Fibroblast of skin of right biceps (primary cell): ENCODE measurements around the gene HOXA6.
A peak's percentile ranks its signal among the peaks of the same experiment; 100 is the strongest.

Source experiments
- DNase-seq: peaks from one replicate; pipeline ENCODE4 v3.0.0-alpha.2; 2013

HOXA6 gene

DNA sequence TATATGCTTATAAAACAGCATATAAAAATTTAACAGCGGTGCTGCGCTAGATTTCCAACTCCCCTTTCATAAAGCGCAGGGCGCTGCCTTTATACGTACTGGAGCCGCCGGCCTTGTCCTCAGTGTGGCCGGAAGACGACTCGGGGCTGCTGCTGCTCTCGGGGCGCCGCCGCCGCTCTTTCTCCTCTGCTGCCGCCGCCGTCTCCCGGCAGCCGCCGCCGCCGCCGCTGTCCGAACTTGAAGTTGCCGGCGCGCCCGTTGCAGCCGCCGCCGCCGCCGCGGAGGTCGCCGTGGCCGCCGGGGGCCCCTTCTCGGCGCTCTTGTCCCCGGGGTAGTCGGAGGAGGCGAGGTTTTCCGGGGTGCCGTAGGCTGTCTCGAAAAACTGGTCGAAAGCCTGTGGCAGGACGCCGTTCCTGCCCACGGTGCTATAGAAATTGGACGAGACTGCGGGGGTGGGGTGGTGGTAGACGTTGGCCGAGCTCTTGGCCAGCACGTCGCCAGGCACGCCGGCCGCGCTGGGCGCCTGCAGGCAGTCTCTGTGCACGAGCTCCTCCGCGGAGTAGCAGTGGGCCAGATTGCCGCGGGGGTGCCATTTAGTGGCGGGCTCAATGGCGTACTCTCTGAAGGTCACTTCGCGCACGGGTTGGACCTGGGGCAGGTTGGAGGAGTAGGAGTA lies 36.9 kb upstream of the HOXA6 start:
- DNase-seq, result peak; percentile 58

- DNase-seq, result peak; percentile 51
Observed at GRCh38 chr7:27183682-27184336, 36.2 kb upstream of the HOXA6 start.

DNA sequence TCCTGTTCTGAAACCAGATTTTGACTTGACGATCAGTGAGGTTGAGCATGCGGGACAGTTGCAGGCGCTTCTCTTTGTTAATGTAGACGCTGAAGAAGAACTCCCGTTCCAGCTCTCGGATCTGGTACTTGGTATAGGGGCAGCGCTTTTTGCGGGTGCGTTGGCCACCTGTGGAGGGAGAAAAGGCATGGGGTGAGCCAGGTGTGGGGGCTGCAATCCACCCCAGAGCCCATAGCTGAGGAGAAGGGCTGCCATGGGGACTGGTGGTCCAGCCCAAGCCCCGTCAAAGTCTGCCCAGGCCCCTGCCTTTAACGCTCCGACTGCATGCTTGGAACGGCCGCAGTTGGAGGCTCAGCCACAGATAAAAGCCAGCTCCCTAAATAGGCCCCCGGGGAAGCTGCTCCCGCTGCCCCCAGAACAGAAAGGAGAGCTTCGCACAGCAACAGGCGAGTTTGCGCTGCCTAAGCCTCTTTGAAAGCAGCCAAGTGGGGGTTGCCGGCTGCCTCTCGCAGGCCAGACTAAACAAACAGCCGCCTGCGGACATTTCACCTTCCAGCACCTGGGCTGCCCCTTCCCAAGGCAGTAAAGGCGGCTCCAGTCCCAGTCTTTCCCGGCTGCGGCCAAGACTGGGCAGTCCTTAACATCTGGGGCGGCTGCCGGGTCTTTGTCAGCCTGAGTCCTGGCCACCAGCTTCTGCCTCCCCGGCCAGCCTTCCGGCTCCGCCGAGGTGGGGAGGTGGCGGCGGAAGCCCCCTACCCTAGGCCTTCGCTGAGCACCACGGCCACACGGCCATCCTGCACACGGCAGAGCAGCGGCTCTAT lies 35.5 kb upstream of the HOXA6 start:
- DNase-seq, result no peak

DNA sequence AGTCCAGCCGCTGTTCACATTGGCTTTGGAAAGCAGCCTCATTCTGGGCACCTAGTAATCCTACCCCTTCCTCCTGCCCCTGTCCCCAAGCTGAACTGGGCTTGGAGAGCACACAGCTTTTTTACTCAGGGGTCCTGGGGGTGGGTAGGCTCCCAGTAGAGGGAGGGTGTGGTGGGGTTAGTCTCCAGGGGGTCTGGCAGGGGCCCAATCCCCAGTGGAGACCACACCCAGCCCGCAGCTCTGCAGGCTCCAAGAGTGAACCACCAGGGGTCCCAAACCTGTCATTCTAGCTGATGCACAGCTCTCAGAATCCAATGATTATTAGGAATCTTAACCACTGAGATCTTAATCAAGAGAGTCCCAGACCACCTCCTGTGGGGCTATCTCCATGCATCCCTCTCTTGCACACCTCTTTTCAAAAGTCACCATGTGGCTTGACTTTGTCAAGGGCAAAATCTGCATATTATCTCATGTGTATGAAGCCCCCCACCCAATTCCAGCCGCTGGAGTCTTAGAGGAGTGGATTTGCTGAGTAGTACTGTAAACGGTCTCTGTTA lies 34.8 kb upstream of the HOXA6 start:
- DNase-seq, result no peak

- DNase-seq, result no peak
Observed at GRCh38 chr7:27181795-27182275, 34.3 kb upstream of the HOXA6 start.

DNA sequence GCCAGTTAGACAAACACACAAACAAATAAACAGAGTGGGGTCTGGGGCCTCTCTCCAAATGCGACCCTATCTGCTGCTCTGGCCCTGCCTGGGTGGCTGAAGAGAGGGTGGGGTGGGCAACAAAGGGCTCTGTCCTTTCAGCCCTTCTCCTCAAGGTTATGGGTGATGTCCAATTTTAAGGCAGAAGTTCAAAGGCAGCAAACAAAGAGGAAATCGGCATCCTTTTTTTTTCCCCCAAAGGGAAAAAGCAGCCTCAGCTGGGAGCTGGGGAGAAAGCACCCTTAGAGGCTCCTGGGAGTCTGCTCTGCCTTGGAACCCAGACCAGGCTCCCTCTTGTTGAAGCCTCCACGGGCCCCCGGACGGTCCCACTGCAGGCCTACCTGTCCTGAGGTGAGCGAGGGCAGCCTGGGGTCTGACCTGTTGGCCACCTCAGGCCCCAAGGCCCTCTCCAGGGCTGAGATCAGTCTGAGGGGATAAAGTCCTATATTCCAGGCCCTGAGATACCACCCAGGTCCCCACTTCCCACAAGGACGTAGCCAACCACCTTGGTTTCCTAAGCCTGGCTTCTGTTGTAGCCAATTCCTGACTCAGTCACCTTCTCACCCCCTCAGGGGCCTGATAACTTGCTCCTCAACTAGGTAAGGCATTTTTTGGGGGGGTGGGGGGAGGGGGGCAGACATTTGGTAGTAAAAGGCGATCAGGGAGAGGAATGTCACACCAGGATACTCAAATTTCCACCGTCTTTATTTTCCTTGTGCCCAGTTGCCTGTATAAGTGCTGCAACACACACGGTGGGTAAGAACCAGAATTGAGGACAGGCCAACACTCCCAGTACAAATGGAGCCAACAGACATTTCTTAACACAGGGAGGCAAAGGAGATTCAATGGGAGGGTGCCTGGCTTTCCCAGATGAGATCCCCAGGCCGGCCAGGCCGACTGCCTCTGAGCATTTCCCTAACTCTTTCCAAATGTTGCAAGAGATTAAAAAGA lies 33.2 kb upstream of the HOXA6 start:
- no peak for DNase-seq

DNA sequence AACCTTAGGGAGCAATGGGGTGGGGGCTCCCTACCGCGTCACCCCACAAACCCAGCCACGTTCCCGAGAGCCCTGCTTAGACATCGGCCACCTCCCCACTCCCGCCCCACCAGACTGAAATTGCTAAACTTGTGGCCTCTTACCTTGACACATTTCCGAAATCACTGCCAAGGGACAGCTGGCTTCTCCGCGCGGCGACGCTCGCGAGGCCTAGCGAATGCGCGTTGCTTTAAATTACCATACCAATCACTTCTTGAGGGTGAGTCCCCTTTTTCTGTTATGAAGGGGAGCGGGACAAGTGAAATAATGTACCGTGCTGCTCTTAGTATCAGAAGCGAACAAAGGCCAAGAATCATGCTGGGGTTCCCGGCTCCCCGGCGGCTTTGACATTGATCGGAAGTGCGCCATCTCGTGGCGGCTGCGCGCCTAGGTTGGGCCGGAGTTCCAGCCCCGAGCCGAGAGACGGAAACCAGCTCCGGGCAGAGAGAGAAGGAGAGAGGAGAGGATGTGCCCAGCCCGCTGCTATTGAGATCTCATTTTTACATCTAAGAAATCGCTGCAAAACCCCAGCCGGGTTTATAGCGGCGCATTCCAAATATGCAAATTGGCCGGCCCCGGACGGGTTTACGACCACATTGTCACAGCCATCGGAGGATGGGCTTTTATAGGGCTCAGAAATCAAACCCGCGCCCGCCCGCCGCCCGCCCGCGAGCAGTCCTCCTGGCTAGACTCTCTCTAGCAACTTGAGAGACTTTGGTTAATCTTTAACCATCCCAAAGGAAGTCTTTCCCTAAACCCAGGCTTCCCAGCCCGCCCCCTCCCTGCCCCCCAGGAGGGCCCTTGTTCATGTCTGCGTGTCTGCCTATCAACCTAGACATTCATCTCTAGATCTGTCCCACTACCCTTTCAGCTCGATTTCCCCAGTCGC lies 32.2 kb upstream of the HOXA6 start:
- peak; percentile 80 for DNase-seq

DNA sequence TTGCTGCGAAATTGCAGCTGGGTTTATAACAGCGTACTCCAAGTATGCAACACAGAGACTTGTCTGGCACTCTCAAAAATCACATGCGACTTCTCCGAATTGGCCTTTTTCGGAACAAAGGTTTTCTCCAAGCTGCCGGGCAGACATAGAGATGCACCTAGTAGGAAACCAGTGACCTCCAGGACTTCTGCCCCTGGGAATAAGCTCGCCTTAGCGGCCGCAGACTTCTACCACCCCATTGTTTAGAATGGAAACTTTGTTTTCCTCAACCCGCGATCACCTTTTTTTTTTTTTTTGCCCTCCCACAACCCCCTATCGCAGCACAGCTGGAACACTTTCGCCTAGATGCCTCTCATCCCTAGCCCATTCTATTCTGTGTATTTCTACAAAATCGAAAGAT lies 31.5 kb upstream of the HOXA6 start:
- no peak for DNase-seq

DNA sequence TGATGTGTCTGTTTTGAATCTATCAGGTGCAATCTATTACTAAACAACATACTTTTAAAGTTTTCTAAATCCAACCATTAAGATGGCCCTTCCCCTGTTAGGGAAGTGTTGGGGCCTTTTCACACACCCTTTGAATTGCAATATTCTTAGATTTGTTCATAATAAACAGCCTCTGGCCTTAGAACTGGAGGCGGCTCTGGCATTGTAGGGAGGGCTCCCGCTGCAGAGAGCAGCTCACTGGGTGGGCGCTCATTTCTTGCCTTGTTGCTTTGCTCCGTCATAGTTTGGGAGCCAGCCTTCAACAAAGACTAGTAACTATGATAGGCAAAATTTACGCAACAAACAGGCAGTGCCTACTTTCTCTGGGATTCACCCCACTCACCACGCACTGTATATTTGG lies 30.8 kb upstream of the HOXA6 start:
- DNase-seq, result no peak

DNA sequence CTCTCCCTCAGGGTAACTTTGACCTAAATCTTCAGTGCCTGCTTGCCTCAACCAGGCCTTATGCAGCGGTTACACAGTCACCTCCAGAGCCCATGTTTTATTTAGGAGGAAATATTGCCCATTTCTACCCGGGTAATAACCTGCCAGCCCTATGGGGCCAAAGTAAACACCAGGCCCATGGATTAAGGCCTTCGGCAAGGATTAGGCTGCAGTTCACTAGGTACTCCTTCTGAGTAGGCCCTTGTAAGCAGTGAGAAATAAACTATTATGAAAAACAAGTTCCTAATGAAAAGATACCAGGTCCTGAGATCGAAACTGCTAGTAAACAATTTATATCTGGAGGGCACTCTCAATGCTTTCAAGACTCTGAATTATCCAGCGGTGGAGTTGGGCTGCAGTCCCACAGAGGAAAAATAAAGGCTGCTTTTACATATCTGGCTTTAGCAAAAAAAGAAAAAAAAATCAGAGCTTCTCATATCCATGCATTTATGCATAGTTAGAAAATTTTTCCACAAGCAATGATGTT lies 30.3 kb upstream of the HOXA6 start:
- DNase-seq, result no peak

- no peak for DNase-seq
Observed at GRCh38 chr7:27176962-27177794, 29.6 kb upstream of the HOXA6 start.

DNA sequence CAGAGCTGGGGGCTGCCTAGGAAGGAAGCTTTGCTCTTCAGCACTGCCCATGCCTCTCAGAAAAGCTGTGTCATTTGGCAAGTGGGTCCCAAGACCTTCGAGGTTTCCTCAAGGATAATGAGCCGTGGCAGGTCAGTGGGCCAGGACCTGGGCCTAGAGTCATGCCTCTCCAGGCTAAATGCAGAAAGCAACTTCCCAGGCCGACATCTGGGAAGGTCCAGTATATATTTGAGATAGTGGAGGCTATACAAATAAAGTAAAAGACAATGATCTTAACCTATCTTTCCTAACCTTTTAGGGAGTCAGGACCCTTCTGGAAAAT lies 28.9 kb upstream of the HOXA6 start:
- DNase-seq, result no peak

DNA sequence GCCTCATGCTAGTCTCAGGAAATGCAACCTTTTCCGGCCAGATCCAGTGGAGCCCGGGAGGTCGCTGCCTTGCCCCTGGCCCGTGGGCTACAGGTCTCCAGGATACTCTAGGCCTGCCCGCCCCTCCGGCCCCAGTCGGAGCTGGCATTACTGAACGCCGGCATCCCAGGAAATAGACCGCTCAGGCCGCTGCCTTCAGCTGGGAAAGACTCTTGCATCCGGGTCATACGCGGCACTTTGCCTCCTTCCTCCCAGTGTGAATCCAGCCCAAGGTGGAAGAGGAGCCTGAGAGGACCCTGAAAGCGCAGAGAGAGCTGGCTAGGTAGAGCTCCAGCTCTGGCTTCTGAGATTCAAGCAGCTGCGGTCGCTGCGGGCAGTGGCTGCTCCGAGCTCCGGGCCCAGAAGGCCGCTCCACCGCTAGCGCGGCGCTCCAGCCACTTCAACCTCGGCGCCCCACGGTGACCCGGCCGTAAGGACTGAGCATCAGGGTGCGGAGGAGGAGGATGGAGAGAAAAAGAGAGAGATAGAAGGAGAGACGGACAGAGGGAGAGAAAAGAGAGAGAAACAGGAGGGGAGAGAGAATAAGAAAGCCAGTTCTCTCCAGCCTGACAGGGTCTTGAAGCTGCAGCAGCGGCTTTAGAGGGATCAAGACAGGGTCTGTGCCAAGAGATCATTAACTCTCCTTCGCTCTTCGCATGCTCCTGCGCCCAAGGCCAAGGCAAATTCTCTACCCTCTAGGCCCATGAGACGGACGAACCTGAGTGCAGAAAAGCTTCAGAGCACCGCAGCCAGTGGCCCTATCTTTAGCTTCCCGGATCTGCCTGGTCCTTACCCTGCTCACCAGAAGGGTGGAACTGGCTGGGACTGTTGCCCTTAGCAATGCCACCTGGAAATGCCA lies 28.3 kb upstream of the HOXA6 start:
- no peak for DNase-seq

- DNase-seq, result no peak
Observed at GRCh38 chr7:27174874-27175625, 27.5 kb upstream of the HOXA6 start.

- peak; percentile 67 for DNase-seq
Observed at GRCh38 chr7:27173956-27174873, 26.6 kb upstream of the HOXA6 start, which contains the start of gene HOXA10. Gene HOXA10 (minus strand): TSS chr7:27174320. CDS start chr7:27174306, 14 bp downstream.

DNA sequence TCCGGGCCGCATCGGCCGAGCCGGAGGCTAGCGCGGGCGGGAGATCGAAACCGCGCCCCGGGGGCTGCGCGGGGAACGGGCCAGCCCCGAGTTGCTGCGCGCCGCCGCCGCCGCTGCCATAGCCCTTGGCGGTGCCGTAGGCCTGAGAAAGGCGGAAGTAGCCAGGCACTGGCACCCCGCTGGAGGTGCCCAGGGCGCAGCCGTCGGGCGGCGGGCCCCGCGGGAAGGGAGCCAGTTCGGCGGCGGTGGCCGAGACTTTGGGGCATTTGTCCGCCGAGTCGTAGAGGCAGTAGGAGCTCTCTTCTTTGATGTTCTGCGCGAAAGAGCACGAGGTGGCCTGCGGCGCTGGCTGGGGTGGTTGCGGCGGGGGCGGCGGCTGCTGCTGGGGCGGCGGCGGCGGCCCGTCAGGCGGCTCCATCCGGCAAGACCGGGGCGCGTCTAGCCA lies 26.0 kb upstream of the HOXA6 start:
- no peak for DNase-seq
